GM19324 (cell line): Measurements from ENCODE around the gene EDN3.

Experiments used
- ATAC-seq: cut with Tn5 transposase; IDR thresholded peaks from one replicate; pipeline ENCODE4 v1.9.1; 2021; ENCODE audit warnings: mild to moderate bottlenecking, moderate library complexity; ENCODE audit not compliant: unreplicated experiment, low FRiP score

Gene EDN3

GRCh38 chr20:59305908-59306655 lies 5.7 kb downstream of the EDN3 start:
- no peak for ATAC-seq

- no peak for ATAC-seq
These were observed 6.9 kb downstream of the EDN3 start for GRCh38 chr20:59307270-59307669.

- no peak for ATAC-seq
These were observed 8.2 kb downstream of the EDN3 start for GRCh38 chr20:59308493-59309201.

GRCh38 chr20:59309218-59309617 lies 8.8 kb downstream of the EDN3 start:
- no peak for ATAC-seq

GRCh38 chr20:59314997-59315396 lies 14.6 kb downstream of the EDN3 start:
- ATAC-seq, result no peak

GRCh38 chr20:59316911-59317731 lies 16.7 kb downstream of the EDN3 start:
- no peak for ATAC-seq

- no peak for ATAC-seq
These were observed 17.9 kb downstream of the EDN3 start for GRCh38 chr20:59318201-59318790.

- ATAC-seq, result no peak
These were observed 18.4 kb downstream of the EDN3 start for GRCh38 chr20:59318803-59319202.

GRCh38 chr20:59320426-59320825 lies 20.0 kb downstream of the EDN3 start:
- no peak for ATAC-seq

- no peak for ATAC-seq
These were observed 20.6 kb downstream of the EDN3 start for GRCh38 chr20:59320854-59321647.

- ATAC-seq, result no peak
These were observed 21.7 kb downstream of the EDN3 start for GRCh38 chr20:59322081-59322480.

- ATAC-seq, result no peak
These were observed 22.4 kb downstream of the EDN3 start for GRCh38 chr20:59322585-59323454.

- no peak for ATAC-seq
These were observed 23.3 kb downstream of the EDN3 start for GRCh38 chr20:59323731-59324130.

GRCh38 chr20:59324521-59325141 lies 24.2 kb downstream of the EDN3 start:
- no peak for ATAC-seq

GRCh38 chr20:59325142-59325523 lies 24.7 kb downstream of the EDN3 start:
- ATAC-seq, result no peak

- ATAC-seq, result no peak
These were observed 25.8 kb downstream of the EDN3 start for GRCh38 chr20:59326188-59326587.

- ATAC-seq, result no peak
These were observed 27.7 kb downstream of the EDN3 start for GRCh38 chr20:59328071-59328470.

- no peak for ATAC-seq
These were observed 31.4 kb downstream of the EDN3 start for GRCh38 chr20:59331721-59332329.
